ENCODE data around the gene FBXW5.

DNA sequence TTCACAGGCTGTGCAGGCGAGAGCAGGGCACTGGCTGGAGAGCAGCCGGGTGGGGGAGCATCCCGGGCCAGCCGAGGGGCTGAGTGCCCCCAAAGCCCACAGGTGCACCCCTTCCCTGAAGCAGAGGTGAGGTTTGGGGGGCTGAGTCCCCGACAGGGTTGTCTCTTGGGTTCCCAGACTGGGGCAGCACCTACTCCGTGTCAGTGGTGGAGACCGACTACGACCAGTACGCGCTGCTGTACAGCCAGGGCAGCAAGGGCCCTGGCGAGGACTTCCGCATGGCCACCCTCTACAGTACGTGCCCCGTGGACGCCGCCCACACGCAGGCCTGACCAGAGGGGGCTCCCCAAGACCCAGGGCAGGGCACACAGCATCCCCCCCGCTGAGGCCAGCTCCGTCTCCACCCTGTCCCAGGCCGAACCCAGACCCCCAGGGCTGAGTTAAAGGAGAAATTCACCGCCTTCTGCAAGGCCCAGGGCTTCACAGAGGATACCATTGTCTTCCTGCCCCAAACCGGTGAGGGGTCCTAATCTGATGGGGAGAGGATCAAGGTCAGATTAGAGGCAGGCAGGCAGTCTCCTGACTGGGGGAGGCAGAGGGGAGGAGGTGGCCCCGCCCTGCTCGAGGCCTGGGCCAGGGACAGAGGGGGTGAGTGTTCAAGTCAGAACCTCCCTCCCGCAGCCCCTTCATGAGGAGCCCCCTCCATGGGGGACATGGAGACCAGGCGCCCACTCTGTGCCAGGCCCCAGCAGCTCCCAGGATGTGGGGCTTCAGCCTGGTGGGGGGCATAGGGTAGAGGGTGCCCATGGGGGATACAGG, 35.4 kb upstream of the FBXW5 start:
- no peak for TF ChIP-seq RCOR1 (conservative IDR thresholded peaks at IDR 0.05; ENCODE audit: low read depth, low read length)
- TF ChIP-seq ZBED1 (IDR thresholded peaks at IDR 0.05; ENCODE audit: borderline replicate concordance), result no peak
- TF ChIP-seq, protein P1, sequence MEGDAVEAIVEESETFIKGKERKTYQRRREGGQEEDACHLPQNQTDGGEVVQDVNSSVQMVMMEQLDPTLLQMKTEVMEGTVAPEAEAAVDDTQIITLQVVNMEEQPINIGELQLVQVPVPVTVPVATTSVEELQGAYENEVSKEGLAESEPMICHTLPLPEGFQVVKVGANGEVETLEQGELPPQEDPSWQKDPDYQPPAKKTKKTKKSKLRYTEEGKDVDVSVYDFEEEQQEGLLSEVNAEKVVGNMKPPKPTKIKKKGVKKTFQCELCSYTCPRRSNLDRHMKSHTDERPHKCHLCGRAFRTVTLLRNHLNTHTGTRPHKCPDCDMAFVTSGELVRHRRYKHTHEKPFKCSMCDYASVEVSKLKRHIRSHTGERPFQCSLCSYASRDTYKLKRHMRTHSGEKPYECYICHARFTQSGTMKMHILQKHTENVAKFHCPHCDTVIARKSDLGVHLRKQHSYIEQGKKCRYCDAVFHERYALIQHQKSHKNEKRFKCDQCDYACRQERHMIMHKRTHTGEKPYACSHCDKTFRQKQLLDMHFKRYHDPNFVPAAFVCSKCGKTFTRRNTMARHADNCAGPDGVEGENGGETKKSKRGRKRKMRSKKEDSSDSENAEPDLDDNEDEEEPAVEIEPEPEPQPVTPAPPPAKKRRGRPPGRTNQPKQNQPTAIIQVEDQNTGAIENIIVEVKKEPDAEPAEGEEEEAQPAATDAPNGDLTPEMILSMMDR (IDR thresholded peaks at IDR 0.05 in 2 of 3, conservative IDR thresholded peaks at IDR 0.05 in 1 of 3; ENCODE audit: control insufficient read depth in 2 of 3, extremely low read depth in 1 of 3, insufficient read depth in 1 of 3, low read depth in 3 of 3, low read length in 3 of 3), result no peak
- no peak for TF ChIP-seq CHD4 (IDR thresholded peaks at IDR 0.05)
- no peak for TF ChIP-seq POLR2A (IDR thresholded peaks at IDR 0.05; ENCODE audit: low read depth, low read length)
- no peak for TF ChIP-seq TBL1XR1 (IDR thresholded peaks at IDR 0.05; ENCODE audit: low read depth, low read length)
- TF ChIP-seq, protein P2, sequence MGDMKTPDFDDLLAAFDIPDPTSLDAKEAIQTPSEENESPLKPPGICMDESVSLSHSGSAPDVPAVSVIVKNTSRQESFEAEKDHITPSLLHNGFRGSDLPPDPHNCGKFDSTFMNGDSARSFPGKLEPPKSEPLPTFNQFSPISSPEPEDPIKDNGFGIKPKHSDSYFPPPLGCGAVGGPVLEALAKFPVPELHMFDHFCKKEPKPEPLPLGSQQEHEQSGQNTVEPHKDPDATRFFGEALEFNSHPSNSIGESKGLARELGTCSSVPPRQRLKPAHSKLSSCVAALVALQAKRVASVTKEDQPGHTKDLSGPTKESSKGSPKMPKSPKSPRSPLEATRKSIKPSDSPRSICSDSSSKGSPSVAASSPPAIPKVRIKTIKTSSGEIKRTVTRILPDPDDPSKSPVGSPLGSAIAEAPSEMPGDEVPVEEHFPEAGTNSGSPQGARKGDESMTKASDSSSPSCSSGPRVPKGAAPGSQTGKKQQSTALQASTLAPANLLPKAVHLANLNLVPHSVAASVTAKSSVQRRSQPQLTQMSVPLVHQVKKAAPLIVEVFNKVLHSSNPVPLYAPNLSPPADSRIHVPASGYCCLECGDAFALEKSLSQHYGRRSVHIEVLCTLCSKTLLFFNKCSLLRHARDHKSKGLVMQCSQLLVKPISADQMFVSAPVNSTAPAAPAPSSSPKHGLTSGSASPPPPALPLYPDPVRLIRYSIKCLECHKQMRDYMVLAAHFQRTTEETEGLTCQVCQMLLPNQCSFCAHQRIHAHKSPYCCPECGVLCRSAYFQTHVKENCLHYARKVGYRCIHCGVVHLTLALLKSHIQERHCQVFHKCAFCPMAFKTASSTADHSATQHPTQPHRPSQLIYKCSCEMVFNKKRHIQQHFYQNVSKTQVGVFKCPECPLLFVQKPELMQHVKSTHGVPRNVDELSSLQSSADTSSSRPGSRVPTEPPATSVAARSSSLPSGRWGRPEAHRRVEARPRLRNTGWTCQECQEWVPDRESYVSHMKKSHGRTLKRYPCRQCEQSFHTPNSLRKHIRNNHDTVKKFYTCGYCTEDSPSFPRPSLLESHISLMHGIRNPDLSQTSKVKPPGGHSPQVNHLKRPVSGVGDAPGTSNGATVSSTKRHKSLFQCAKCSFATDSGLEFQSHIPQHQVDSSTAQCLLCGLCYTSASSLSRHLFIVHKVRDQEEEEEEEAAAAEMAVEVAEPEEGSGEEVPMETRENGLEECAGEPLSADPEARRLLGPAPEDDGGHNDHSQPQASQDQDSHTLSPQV (IDR thresholded peaks at IDR 0.05), result no peak
- TF ChIP-seq BHLHE40 (IDR thresholded peaks at IDR 0.05; ENCODE audit: borderline replicate concordance in 1 of 2, low read depth in 2 of 2, low read length in 1 of 2), result no peak
